Measurements from ENCODE around the gene SGCA. TPM values are rescaled to one million over a fixed set of nuclear protein-coding genes. Genes with fewer than 3 reads are reported as not detected.

The SGCA gene
- total RNA-seq, 4 donors from 2014 or later, result 58.1 to 145 (median 93.4) TPM

DNA sequence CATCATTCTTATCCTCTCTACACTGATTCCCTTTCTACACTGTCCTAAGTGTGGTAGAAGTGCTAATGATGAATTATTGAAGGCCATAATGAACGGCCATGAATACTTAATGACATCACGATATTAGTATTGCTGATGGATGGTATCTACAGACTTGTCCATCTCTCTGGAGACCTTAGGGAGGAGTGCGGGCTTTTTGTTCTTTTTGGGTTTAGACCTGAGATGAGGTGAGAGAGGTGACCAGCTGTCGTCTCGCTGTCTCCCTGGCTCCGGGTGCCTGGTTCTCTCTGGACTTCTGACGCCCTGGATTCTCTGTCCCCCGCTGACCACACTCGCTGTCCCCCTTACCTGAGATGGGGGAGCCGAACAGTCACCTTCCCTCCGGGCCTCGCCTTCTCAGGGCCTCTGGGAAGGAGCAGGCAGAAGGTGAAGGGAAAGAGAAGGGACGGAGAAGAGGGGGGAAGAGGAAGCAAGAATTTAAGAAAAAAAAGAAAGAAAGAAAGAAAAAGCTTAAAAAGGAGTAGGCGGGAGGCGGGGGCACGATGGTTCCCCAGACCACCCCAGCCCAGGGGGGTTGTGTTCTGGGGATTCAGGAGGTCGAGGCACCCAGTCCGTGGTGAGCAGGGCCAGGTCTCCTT is 17.1 kb downstream of the SGCA start:
- no peaks in the 10 kb centered on the region for H3K9me3 ChIP-seq
- H3K36me3 ChIP-seq, result peaks cover 0 to 28% of the 10 kb centered on the region in 2 donors
- H3K4me3 ChIP-seq, result no peak overlapping the region
- H3K27ac ChIP-seq, result peak overlapping the region in 3 of 4 donors; percentile 81 to 87 (median 82)
- WGBS, 2 donors (ENCODE audit: low coverage in 1 of 2), result 47 to 59% methylated on average over 5 to 9 of the region's 18 CpGs
- no peak for TF ChIP-seq EP300 (IDR thresholded peaks at IDR 0.05)
- TF ChIP-seq, protein P1, sequence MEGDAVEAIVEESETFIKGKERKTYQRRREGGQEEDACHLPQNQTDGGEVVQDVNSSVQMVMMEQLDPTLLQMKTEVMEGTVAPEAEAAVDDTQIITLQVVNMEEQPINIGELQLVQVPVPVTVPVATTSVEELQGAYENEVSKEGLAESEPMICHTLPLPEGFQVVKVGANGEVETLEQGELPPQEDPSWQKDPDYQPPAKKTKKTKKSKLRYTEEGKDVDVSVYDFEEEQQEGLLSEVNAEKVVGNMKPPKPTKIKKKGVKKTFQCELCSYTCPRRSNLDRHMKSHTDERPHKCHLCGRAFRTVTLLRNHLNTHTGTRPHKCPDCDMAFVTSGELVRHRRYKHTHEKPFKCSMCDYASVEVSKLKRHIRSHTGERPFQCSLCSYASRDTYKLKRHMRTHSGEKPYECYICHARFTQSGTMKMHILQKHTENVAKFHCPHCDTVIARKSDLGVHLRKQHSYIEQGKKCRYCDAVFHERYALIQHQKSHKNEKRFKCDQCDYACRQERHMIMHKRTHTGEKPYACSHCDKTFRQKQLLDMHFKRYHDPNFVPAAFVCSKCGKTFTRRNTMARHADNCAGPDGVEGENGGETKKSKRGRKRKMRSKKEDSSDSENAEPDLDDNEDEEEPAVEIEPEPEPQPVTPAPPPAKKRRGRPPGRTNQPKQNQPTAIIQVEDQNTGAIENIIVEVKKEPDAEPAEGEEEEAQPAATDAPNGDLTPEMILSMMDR (IDR thresholded peaks at IDR 0.05), result no peak
- TF ChIP-seq POLR2AphosphoS5 (IDR thresholded peaks at IDR 0.05), result no peak
- no peak for TF ChIP-seq POLR2A (IDR thresholded peaks at IDR 0.05)
- peaks cover 3 to 64% (median 20%) of the 10 kb centered on the region in 3 donors for H3K4me1 ChIP-seq
- H3K27me3 ChIP-seq, result no peaks in the 10 kb centered on the region
- no peak for ATAC-seq

- Histone ChIP-seq H3K4me3 (no peak overlapping the region), H3K27ac (peak overlapping the region in 3 of 4 donors; percentile 81 to 87 (median 82)), H3K36me3 (peaks cover 0 to 34% of the 10 kb centered on the region in 2 donors), H3K27me3 (no peaks in the 10 kb centered on the region), H3K9me3 (no peaks in the 10 kb centered on the region), H3K4me1 (peaks cover 3 to 58% (median 15%) of the 10 kb centered on the region in 3 donors)
- TF ChIP-seq, protein P1 (IDR thresholded peaks at IDR 0.05), result no peak
- no peak for TF ChIP-seq EP300 (IDR thresholded peaks at IDR 0.05)
- 16 to 31% methylated on average over 3 to 4 of the region's 12 CpGs for WGBS, 2 donors (ENCODE audit: low coverage in 1 of 2)
- ATAC-seq, result no peak
Observed at GRCh38 chr17:50183421-50183994, 17.7 kb downstream of the SGCA start.

DNA sequence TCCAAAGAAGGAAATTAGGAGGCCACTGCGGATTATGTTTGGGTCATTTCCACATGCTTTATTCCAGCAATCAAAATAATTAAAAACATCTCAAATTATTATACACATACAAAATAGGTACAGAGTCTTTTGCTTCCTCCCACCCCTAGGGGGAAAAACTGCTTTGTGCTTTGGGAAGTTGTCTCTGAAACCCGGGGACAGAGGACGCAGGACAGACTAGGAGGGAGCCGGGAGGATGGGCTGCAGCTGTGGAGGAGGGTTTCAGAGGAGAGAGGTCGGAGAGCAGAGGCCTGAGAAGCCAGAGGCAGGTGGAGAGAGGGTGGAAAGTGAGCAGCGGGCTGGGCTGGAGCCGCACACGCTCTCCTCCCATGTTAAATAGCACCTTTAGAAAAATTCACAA is 18.3 kb downstream of the SGCA start:
- peak overlapping the region in 3 of 4 donors; percentile 81 to 87 (median 82) for H3K27ac ChIP-seq
- no peak for ATAC-seq
- TF ChIP-seq, protein P1 (IDR thresholded peaks at IDR 0.05), result peak in 1 of 4 experiments; percentile 36
- TF ChIP-seq EP300 (IDR thresholded peaks at IDR 0.05), result no peak
- H3K9me3 ChIP-seq, result no peaks in the 10 kb centered on the region
- H3K4me3 ChIP-seq, result no peak overlapping the region
- no peaks in the 10 kb centered on the region for H3K27me3 ChIP-seq
- H3K4me1 ChIP-seq, result peaks cover 3 to 52% (median 13%) of the 10 kb centered on the region in 3 donors
- H3K36me3 ChIP-seq, result peaks cover 0 to 39% of the 10 kb centered on the region in 2 donors
- WGBS, 2 donors (ENCODE audit: low coverage in 1 of 2), result 6 to 33% methylated on average over 2 to 8 of the region's 8 CpGs

- H3K27me3 ChIP-seq, result no peaks in the 10 kb centered on the region
- ATAC-seq, result peak; percentile 79
- TF ChIP-seq POLR2AphosphoS5 (IDR thresholded peaks at IDR 0.05), result no peak
- no peak for TF ChIP-seq EP300 (IDR thresholded peaks at IDR 0.05)
- TF ChIP-seq, protein P1 (IDR thresholded peaks at IDR 0.05), result no peak
- 23 to 43% methylated on average over 7 to 15 of the region's 19 CpGs for WGBS, 2 donors (ENCODE audit: low coverage in 1 of 2)
- no peak overlapping the region for H3K4me3 ChIP-seq
- no peaks in the 10 kb centered on the region for H3K9me3 ChIP-seq
- peaks cover 3 to 51% (median 13%) of the 10 kb centered on the region in 3 donors for H3K4me1 ChIP-seq
- H3K27ac ChIP-seq, result peak overlapping the region; percentile 48 to 87 (median 82)
- peaks cover 0 to 47% of the 10 kb centered on the region in 2 donors for H3K36me3 ChIP-seq
Observed at GRCh38 chr17:50184611-50185398, 19.0 kb downstream of the SGCA start.
